KMS-11 (cell line): ENCODE data around the gene LCMT1.
"Not testable (repeated sequence)": the region's sequence is repeated elsewhere in the genome, so short reads cannot be mapped to it uniquely, and the experiment has no call there.

Experiments used
- H2AFZ ChIP-seq: fragments of 200-600 bp; sonication (generic); 2 replicates; pipeline ENCODE4 v1.6.1; 2016; ENCODE audit warnings: antibody characterized with exemption, mixed run types, low read depth
- H3K27ac ChIP-seq: fragments of 200-600 bp; sonication (generic); 2 replicates; pipeline ENCODE4 v1.6.1; 2016; ENCODE audit warnings: mild to moderate bottlenecking, mixed run types
- H3K27me3 ChIP-seq: fragments of 200-600 bp; sonication (generic); 2 replicates; pipeline ENCODE4 v1.6.1; 2017; ENCODE audit warnings: mild to moderate bottlenecking, low read depth, mixed run types, moderate library complexity; ENCODE audit not compliant: insufficient read depth
- H3K36me3 ChIP-seq: fragments of 200-600 bp; sonication (generic); 2 replicates; pipeline ENCODE4 v1.6.1; 2017; ENCODE audit warnings: mild to moderate bottlenecking, mixed run types; ENCODE audit not compliant: insufficient read depth
- H3K4me1 ChIP-seq: fragments of 200-600 bp; sonication (generic); 2 replicates; pipeline ENCODE4 v1.6.1; 2016; ENCODE audit warnings: mild to moderate bottlenecking, low read depth, mixed run types; ENCODE audit not compliant: poor library complexity, severe bottlenecking
- H3K4me2 ChIP-seq: fragments of 200-600 bp; sonication (generic); 2 replicates; pipeline ENCODE4 v1.7.0; 2016; ENCODE audit warnings: mild to moderate bottlenecking, mixed run types
- H3K4me3 ChIP-seq: fragments of 200-600 bp; sonication (generic); IDR thresholded peaks from 2 replicates; pipeline ENCODE4 v1.6.1; 2017; ENCODE audit warnings: low read depth, low read length, mixed read lengths; ENCODE audit not compliant: insufficient read depth
- H3K79me2 ChIP-seq: fragments of 200-600 bp; sonication (generic); 2 replicates; pipeline ENCODE4 v1.6.1; 2016; ENCODE audit warnings: low read depth, mixed run types; ENCODE audit not compliant: insufficient read depth
- H3K9ac ChIP-seq: fragments of 200-600 bp; sonication (generic); 2 replicates; pipeline ENCODE4 v1.6.1; 2016; ENCODE audit warnings: mild to moderate bottlenecking, mixed run types
- H4K20me1 ChIP-seq: fragments of 200-600 bp; sonication (generic); 2 replicates; pipeline ENCODE4 v1.6.1; 2016; ENCODE audit warnings: mild to moderate bottlenecking, mixed run types; ENCODE audit not compliant: insufficient read depth
- TF ChIP-seq, protein P1 (sequence below): fragments of 200-600 bp; sonication (generic); conservative IDR thresholded peaks from 2 replicates; pipeline ENCODE4 v1.6.1; 2017; ENCODE audit warnings: low read depth, mild to moderate bottlenecking, antibody characterized with exemption, low read length, moderate library complexity, mixed read lengths

LCMT1 gene

GRCh38 chr16:25126820-25127232 is 15.3 kb downstream of the LCMT1 start:
- H3K4me3 ChIP-seq, result no peak overlapping the region
- no peak overlapping the region for H3K27ac ChIP-seq
- H2AFZ ChIP-seq, result no peak overlapping the region
- H3K79me2 ChIP-seq, result no peaks in the 10 kb centered on the region
- H3K4me2 ChIP-seq, result no peak overlapping the region; the same call in 1 of the 2 replicates
- H3K9ac ChIP-seq, result no peak overlapping the region
- TF ChIP-seq, protein P1, sequence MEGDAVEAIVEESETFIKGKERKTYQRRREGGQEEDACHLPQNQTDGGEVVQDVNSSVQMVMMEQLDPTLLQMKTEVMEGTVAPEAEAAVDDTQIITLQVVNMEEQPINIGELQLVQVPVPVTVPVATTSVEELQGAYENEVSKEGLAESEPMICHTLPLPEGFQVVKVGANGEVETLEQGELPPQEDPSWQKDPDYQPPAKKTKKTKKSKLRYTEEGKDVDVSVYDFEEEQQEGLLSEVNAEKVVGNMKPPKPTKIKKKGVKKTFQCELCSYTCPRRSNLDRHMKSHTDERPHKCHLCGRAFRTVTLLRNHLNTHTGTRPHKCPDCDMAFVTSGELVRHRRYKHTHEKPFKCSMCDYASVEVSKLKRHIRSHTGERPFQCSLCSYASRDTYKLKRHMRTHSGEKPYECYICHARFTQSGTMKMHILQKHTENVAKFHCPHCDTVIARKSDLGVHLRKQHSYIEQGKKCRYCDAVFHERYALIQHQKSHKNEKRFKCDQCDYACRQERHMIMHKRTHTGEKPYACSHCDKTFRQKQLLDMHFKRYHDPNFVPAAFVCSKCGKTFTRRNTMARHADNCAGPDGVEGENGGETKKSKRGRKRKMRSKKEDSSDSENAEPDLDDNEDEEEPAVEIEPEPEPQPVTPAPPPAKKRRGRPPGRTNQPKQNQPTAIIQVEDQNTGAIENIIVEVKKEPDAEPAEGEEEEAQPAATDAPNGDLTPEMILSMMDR, result peak; percentile 83
- H3K4me1 ChIP-seq, result peaks cover 12% of the 10 kb centered on the region
- no peaks in the 10 kb centered on the region for H3K36me3 ChIP-seq
- no peaks in the 10 kb centered on the region for H3K27me3 ChIP-seq
- H4K20me1 ChIP-seq, result no peaks in the 10 kb centered on the region

- not testable (repeated sequence) for H3K27ac ChIP-seq, H3K36me3 ChIP-seq, H3K27me3 ChIP-seq, H3K4me2 ChIP-seq, H3K9ac ChIP-seq, H4K20me1 ChIP-seq, H2AFZ ChIP-seq, H3K4me3 ChIP-seq, H3K4me1 ChIP-seq, H3K79me2 ChIP-seq
Observed at GRCh38 chr16:25132751-25133150, 21.2 kb downstream of the LCMT1 start.

DNA sequence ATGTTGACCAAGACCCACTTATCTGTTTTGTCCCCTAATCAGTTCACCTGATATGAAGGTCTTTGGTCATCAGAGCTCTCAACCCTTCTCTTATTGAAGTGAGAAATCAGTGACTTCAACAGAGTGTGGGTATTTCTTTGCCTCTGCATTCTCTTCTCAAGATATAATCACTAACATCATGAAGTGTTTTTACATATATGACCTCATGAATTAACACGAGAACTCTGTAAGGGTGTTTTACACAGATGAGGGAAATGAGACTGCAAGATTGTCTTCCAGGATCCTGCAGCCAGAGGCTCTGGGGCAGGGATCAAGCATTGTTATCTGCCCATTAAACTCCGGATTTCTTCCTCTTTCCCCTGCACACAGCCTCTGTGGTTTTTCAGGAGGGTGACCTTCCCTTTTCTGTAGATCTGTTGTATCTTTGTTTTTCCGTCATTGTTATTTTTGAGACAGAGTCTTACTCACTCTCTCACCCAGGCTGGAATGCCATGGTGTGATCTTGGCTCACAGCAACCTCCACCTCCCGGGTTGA is 22.7 kb downstream of the LCMT1 start:
- Histone ChIP-seq H3K27ac (no peak overlapping the region), H2AFZ (no peak overlapping the region), H3K27me3 (no peaks in the 10 kb centered on the region), H4K20me1 (no peaks in the 10 kb centered on the region), H3K36me3 (no peaks in the 10 kb centered on the region), H3K4me1 (no peaks in the 10 kb centered on the region), H3K4me3 (no peak overlapping the region), H3K79me2 (no peaks in the 10 kb centered on the region), H3K9ac (no peak overlapping the region), H3K4me2 (no peak overlapping the region)
- TF ChIP-seq, protein P1, result no peak

DNA sequence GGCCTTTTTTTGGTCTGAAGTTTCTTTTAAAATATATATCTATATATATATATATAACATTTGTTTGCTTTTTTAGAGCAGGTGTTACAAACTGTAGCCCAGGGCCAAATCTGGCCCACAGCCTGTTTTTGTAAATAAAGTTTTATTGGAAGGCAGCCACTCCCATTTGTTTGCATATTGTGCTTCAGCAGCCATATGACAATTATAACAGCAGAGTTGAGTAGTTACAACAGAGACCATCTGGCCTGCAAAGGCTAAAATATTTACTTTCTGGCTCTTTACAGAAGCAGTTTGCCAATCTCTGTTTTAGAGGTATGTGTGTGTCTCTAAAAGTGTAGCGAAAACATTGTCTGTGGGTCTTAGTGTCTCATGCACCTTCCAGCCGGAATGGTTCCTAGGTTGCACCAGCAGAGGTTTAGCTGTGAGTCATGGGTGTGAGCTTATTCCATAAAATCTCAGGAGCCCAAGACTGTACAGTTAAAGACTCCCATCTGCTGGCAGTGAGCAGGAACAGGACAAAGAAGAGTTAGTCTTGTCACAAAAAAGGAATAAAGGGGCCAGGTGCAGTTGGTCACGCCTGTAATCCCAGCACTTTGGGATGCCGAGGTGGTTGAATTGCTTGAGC is 23.8 kb downstream of the LCMT1 start:
- no peak overlapping the region for H3K4me2 ChIP-seq
- H3K4me3 ChIP-seq, result no peak overlapping the region
- no peak overlapping the region for H3K9ac ChIP-seq
- TF ChIP-seq, protein P1, result no peak
- no peak overlapping the region for H2AFZ ChIP-seq
- H3K79me2 ChIP-seq, result no peaks in the 10 kb centered on the region
- H3K36me3 ChIP-seq, result no peaks in the 10 kb centered on the region; the same call in 1 of the 2 replicates
- no peaks in the 10 kb centered on the region for H3K4me1 ChIP-seq
- no peaks in the 10 kb centered on the region for H3K27me3 ChIP-seq
- no peak overlapping the region for H3K27ac ChIP-seq
- no peaks in the 10 kb centered on the region for H4K20me1 ChIP-seq

DNA sequence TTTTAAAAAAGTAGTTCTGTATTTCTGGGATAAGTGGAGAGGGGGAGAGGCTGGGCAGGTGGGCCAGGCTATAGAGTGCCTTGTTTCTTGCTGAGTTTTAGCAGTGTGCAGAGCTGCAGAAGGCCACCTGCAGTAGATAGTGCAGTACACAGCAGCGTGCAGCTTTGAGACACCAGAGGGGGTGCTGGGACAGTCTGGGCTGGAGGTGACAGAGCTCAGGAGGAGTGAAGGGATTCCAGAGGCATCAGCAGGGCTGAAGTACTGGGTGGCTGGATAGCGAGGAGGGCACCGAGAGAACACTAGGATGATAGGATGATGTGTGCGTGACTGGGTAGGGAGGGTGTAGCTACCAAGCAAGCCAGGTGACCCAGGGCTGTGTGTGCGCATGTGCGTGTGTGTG is 26.6 kb downstream of the LCMT1 start:
- no peaks in the 10 kb centered on the region for H3K4me1 ChIP-seq
- no peaks in the 10 kb centered on the region for H3K27me3 ChIP-seq
- no peaks in the 10 kb centered on the region for H3K79me2 ChIP-seq
- H3K9ac ChIP-seq, result no peak overlapping the region
- no peak overlapping the region for H2AFZ ChIP-seq
- no peak overlapping the region for H3K4me3 ChIP-seq
- TF ChIP-seq, protein P1, result no peak
- H3K27ac ChIP-seq, result no peak overlapping the region
- H4K20me1 ChIP-seq, result no peaks in the 10 kb centered on the region
- H3K4me2 ChIP-seq, result no peak overlapping the region
- H3K36me3 ChIP-seq, result no peaks in the 10 kb centered on the region; the same call in 1 of the 2 replicates
